Stimulated activated CD4-positive, alpha-beta T cell treated with anti-CD3 and anti-CD28 coated beads, Interleukin-1b, Interleukin-23, amount 100 ng/mL, for 24 hours (primary cell): ENCODE measurements around the gene USH1G.
"Not testable (repeated sequence)": the region's sequence is repeated elsewhere in the genome, so short reads cannot be mapped to it uniquely, and the experiment has no call there.

Source experiments
- DNase-seq, 4 experiments: peaks; one replicate each; pipeline ENCODE4 v3.0.0-alpha.2; 2020; ENCODE audit warnings: low read depth in 4 of 4, low spot score in 1 of 4

USH1G gene

GRCh38 chr17:74935585-74936469 lies 12.8 kb upstream of the USH1G start, which contains the start of gene OTOP3:
OTOP3 (plus strand) TSS chr17:74935898; CDS start chr17:74935922, 24 bp downstream.
- no peak for DNase-seq

- no peak for DNase-seq
Measured at GRCh38 chr17:74935048-74935447, 12.0 kb upstream of the USH1G start.

GRCh38 chr17:74930535-74931036 lies 7.5 kb upstream of the USH1G start:
- no peak for DNase-seq

DNA sequence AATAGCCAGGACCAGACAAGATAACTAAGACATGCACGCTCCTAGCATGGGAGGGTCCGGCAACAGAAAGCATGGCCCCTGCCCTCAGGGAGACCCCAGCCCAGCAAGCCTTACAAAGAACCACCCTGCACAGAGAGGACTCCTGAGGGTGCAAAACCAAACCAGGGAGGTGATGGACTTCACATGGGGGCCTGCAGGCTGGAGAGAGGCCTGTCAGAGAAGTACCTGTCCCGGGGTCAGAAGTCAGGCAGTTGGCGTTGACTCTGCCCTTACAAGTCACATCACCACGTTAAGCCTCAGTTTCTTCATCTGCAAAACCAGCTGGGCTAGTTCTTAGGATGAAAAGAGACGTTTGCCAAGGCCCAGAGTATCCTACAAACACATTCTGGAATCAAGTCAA lies 5.7 kb upstream of the USH1G start:
- no peak for DNase-seq

- no peak for DNase-seq
Measured at GRCh38 chr17:74925242-74925641, 2.2 kb upstream of the USH1G start.

- DNase-seq: no peak
Measured at GRCh38 chr17:74924250-74924948, 1.3 kb upstream of the USH1G start, which contains the start of gene OTOP2. OTOP2 (plus strand) TSS chr17:74924273; CDS start chr17:74924633, 360 bp downstream.

- peak; percentile 47 to 65 (median 56) for DNase-seq
Measured at GRCh38 chr17:74923538-74924249, 639 bp upstream of the USH1G start.

- DNase-seq: no peak
Measured at GRCh38 chr17:74922172-74922571, 883 bp downstream of the USH1G start.

DNA sequence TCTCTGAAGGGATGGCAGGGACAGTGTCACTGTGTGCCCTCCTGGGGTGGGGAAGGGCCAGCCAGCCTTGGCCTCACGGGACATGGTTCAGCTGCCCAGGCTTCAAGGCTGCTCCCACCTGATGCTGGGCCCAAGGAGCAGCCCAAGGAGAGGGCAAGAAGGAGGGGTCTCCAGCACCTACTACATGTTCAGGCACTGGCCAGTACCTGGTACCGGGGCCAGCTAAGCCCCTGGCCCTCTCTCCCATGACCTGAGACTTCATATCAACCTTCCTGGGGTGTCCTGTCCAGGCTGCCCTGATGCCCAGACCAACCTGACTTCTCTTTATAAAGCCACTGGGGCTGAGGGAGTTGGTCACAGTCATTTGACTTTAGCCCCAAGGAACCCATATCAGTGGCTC lies 1.3 kb downstream of the USH1G start:
- no peak for DNase-seq

- no peak for DNase-seq
Measured at GRCh38 chr17:74921026-74921681, 1.9 kb downstream of the USH1G start.

- DNase-seq: no peak
Measured at GRCh38 chr17:74920642-74921025, 2.4 kb downstream of the USH1G start.

DNA sequence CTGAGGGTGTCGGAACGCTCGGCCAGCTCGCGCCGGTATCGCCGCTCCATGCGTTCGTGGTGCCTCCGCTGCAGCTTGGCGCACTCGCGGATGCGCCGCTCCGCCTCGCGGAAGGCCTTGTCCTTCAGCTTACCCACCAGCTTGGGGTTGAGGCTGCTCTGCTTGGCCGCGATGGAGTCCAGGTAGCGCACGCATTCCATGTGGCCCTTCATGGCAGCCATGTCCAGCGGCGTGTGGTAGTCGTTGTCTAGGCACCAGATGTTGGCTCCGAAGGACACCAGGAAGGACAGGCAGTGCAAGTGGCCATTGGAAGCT lies 2.8 kb downstream of the USH1G start:
- no peak for DNase-seq

DNA sequence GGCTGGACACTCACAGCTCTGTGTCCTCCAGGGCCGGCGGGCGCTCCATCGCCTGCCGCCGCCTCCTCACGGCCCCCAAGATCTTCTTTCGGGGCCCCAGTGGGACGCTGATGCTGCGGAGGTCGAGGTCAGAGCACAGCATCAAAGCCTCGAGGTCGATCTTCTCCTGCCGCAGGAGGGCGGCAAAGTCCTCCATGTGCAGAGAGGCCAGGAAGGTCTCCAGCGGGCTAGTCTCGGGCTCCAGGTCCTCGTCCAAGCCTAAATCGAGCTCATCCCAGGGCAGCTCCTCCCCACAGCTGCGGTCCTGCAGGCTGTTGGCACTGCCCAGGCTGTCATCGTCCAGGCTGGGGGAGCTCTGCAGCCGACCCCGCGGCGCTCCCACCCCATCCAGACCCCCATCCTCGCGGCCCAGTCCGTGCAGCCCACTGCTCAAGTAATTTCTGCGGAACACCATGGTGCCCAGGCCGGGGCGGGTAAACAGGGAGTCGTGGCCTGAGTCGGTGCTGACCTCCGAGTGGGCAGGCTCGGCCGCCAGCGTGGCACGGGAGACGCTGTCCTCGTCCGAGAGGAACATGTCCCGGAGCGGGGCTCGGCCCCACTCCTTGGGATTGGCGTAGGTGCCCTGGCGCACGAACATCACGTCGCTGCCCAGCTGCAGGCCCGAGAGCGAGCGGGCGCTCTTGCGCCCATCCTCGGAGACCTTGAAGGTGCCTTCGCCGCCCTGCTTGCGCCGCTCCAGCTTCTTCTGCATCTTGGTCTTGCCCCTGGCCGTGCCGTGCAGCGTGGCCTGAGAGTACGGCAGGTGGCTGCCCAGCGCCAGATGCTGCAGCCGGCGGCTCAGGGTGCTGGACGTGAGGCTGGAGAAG lies 3.4 kb downstream of the USH1G start:
- no peak for DNase-seq

DNA sequence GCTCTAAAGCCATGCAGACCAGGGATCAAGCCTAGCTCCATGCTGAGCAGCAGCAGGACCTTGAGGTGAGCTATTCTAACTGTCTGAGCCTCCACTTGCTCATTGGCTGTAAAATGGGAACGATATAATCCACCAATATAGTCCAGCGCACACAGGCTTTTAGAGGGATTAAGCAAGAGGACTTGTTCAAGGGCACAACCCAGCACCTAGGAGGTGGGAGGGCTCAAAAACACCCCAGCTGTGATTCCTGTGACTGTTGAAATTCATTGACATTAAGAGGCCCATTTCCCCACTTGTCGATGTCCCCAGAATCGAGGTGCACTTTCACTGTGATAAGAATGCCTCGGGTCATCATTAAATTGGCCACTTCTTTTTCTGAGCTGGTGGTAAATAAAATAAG lies 4.1 kb downstream of the USH1G start:
- no peak for DNase-seq

DNA sequence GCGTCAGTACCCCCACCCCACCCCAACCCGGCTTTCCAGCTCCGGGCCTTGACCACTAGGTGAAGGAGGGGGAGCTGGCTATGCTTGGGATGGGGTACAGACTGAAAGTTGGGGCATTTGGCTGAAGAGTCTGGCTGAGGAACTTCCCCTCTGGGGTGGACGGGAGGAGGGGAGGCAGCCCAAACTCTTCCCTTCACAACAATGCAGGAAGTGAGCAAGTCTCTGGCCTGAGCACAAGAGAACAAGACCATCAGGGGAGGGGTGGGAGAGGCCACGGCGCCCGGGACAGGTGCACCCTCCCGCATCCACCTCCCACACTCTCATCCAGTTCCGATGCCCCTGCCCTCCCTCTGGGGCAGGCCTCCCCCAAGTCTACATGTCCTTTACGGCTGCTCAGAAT lies 5.6 kb downstream of the USH1G start:
- DNase-seq: no peak

GRCh38 chr17:74916851-74917199 lies 6.2 kb downstream of the USH1G start:
- no peak for DNase-seq

GRCh38 chr17:74916136-74916850 lies 6.8 kb downstream of the USH1G start:
- DNase-seq: no peak

DNA sequence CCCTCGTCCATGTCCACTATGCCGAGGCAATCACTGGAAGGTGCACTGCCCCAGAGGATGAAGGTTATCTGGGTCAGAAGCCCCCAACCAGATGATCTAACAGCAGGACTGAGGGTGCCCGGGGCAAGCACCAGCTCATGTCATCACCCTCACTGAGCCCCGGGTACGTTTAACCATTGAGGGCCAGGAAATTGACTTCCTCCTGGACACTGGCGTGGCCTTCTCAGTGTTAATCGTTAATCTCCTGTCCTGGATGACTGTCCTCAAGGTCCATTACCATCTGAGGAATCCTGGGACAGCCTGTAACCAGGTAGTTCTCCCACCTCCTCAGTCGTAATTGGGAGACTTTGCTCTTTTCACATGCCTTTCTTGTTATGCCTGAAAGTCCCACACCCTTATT lies 11.6 kb downstream of the USH1G start:
- not testable (repeated sequence) for DNase-seq

DNA sequence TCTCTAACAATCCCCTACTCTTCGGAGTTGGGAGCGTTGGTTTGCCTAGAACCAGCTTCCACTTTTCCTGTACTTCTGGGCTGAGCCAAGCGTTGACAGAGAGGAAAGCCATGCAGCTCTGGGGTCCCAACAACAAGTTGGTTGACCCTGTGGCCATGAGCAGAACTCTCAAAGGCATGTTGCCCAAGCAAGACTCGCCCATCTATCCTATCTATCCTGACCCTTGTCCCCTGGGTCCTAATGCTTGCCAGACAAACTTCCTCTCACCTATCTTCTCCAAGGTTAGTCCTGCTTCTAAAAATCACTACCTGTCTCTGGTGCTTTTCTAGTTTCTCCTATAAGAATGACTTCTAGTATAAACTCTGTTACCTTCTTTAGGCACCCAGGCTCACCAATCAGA lies 14.0 kb downstream of the USH1G start:
- DNase-seq: not testable (repeated sequence)

DNA sequence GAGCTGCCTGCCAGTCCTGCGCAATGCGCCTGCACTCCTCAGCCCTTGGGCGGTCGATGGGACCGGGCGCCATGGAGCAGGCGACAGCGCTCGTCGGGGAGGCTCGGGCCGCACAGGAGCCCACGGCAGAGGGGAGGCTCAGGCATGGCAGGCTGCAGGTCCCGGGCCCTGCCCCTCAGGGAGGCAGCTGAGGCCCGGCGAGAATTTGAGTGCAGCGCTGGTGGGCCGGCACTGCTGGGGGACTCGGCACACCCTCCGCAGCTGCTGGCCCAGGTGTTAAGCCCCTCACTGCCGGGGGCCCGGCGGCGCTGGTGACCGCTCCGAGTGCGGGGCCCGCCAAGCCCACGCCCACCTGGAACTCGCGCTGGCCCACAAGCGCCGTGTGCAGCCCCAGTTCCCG lies 16.0 kb downstream of the USH1G start:
- DNase-seq: no peak
